ENCODE measurements around the gene FGGY. TPM values are rescaled to one million over a fixed set of nuclear protein-coding genes. Genes with fewer than 3 reads are reported as not detected.

FGGY gene
- total RNA-seq, 4 donors from 2014 or later, result 24.9 to 35.9 (median 30.5) TPM

DNA sequence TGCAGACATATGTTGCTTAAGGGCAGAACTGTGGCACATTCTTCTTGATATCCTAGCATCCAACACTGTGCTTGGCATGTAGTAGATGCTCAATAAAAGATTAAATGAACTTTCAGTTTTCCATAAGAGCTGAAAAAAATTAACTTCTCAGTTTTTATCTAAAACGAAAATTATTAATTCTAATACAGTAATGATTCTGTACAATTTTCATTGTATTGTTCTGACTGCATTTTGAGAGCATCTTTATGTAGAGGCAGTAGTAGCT, 46.6 kb downstream of the FGGY start:
- intact Hi-C loops (cut with DNase I; ENCODE audit: low total_unique reads) (no loop called here), in situ Hi-C loops (cut with MboI; ENCODE audit: low sequenced_read_pairs in 4 of 4) (no loop called here)
- Histone ChIP-seq H3K36me3 (no peaks in the 10 kb centered on the region), H3K27ac (no peak overlapping the region), H3K4me3 (no peak overlapping the region), H3K9me3 (no peaks in the 10 kb centered on the region), H3K27me3 (no peaks in the 10 kb centered on the region), H3K4me1 (no peaks in the 10 kb centered on the region)
- ATAC-seq (no peak), DNase-seq (no peak)
- TF ChIP-seq POLR2A (IDR thresholded peaks at IDR 0.05), result no peak

DNA sequence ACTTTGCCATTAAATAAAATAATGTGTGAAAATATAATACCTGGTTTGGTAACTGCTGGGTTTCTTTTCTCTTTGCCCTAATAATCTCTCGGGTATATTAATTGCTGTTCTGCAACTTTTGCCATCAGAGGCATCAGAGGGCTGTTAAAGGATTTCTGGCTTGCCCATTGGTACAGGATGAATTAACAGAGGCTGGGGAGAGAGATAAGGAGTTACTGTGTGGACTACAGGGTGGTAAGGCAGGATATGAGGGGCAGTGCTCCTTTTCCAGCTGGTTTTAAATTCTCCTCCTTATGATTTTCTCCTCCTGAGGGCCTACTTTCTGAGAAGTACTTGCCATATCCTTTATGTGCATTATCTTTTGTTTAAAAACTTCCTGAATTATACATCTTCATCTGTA, 48.3 kb downstream of the FGGY start:
- H3K9me3 ChIP-seq, result no peaks in the 10 kb centered on the region
- in situ Hi-C loops (cut with MboI; ENCODE audit: low sequenced_read_pairs in 4 of 4), result no loop called here
- intact Hi-C loops (cut with DNase I; ENCODE audit: low total_unique reads), result no loop called here
- H3K27me3 ChIP-seq, result no peaks in the 10 kb centered on the region
- no peaks in the 10 kb centered on the region for H3K4me1 ChIP-seq
- H3K27ac ChIP-seq, result no peak overlapping the region
- ATAC-seq (no peak), DNase-seq (no peak)
- no peak overlapping the region for H3K4me3 ChIP-seq
- H3K36me3 ChIP-seq, result no peaks in the 10 kb centered on the region
- no peak for TF ChIP-seq POLR2A (IDR thresholded peaks at IDR 0.05)
- TF ChIP-seq, protein P1, sequence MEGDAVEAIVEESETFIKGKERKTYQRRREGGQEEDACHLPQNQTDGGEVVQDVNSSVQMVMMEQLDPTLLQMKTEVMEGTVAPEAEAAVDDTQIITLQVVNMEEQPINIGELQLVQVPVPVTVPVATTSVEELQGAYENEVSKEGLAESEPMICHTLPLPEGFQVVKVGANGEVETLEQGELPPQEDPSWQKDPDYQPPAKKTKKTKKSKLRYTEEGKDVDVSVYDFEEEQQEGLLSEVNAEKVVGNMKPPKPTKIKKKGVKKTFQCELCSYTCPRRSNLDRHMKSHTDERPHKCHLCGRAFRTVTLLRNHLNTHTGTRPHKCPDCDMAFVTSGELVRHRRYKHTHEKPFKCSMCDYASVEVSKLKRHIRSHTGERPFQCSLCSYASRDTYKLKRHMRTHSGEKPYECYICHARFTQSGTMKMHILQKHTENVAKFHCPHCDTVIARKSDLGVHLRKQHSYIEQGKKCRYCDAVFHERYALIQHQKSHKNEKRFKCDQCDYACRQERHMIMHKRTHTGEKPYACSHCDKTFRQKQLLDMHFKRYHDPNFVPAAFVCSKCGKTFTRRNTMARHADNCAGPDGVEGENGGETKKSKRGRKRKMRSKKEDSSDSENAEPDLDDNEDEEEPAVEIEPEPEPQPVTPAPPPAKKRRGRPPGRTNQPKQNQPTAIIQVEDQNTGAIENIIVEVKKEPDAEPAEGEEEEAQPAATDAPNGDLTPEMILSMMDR (IDR thresholded peaks at IDR 0.05 in 4 of 5, conservative IDR thresholded peaks at IDR 0.05 in 1 of 5), result no peak

DNA sequence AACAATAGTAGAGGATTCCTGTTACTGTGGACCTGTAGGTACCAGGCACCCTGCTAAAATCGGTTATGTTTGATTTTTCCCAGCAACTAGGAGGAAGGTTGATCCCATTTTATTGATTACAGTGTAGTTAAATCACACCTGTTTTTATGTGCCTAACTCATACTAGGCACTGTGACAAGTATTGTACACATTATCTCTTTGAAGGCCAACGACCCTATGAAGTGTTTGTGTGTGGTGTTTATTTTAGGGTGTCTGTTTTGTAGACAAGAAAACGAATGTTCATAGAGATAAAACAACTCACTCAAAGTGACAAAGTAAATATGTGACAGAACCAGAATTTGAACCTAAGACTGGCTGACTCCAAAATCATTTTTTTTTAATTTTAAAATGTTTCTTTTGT, 49.5 kb downstream of the FGGY start:
- ATAC-seq (no peak), DNase-seq (no peak)
- Histone ChIP-seq H3K27ac (no peak overlapping the region), H3K36me3 (no peaks in the 10 kb centered on the region), H3K27me3 (no peaks in the 10 kb centered on the region), H3K9me3 (no peaks in the 10 kb centered on the region), H3K4me3 (no peak overlapping the region), H3K4me1 (no peaks in the 10 kb centered on the region)
- intact Hi-C loops (cut with DNase I; ENCODE audit: low total_unique reads) (no loop called here), in situ Hi-C loops (cut with MboI; ENCODE audit: low sequenced_read_pairs in 4 of 4) (no loop called here)
- TF ChIP-seq POLR2A (IDR thresholded peaks at IDR 0.05), result no peak
- TF ChIP-seq, protein P1 (IDR thresholded peaks at IDR 0.05 in 4 of 5, conservative IDR thresholded peaks at IDR 0.05 in 1 of 5), result no peak

DNA sequence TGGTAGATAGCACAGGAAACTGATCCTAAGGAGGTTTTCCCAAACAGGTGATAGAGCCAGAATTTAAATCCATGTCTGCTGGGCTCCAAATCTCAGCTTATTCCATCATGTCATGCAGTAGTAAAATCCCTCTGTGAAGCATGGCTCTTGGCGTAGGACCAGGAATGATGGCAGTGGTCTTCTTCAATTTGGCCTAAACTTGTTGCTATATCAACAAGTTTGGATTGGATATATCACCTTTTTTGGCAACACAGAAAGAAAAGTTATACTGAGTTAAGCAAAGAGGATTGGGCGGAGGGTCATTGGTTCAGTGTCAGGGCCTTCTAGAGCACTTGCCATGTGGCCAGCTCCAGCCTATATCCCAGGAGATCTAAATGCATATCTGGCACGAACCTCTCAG, 52.2 kb downstream of the FGGY start:
- Histone ChIP-seq H3K27ac (no peak overlapping the region), H3K9me3 (no peaks in the 10 kb centered on the region), H3K36me3 (no peaks in the 10 kb centered on the region), H3K4me1 (no peaks in the 10 kb centered on the region), H3K4me3 (no peak overlapping the region), H3K27me3 (no peaks in the 10 kb centered on the region)
- intact Hi-C loops (cut with DNase I; ENCODE audit: low total_unique reads) (no loop called here), in situ Hi-C loops (cut with MboI; ENCODE audit: low sequenced_read_pairs in 4 of 4) (no loop called here)
- no peak for DNase-seq
- no peak for ATAC-seq
- TF ChIP-seq POLR2A (IDR thresholded peaks at IDR 0.05), result no peak
- TF ChIP-seq, protein P1 (IDR thresholded peaks at IDR 0.05 in 4 of 5, conservative IDR thresholded peaks at IDR 0.05 in 1 of 5), result no peak

DNA sequence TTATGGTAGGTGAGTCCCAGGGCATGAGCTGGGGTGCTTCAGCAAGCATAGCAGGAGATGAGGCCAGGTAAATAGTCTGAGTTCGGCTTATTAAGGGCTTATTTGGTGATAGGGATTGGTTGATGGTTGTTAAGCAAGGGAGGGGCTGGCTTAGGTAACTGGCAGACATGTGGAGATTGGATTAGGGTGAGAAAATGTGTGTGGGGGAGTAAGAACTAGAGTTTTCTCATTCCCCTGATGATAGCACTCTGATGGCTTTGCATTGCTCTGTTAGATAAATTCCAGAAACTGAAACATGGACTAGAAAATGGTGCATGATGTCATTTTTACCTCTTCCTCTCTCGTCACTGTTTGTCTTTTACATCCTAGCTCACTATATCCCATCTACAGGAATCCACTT, 53.6 kb downstream of the FGGY start:
- DNase-seq, result no peak
- intact Hi-C loops (cut with DNase I; ENCODE audit: low total_unique reads) (no loop called here), in situ Hi-C loops (cut with MboI; ENCODE audit: low sequenced_read_pairs in 4 of 4) (no loop called here)
- Histone ChIP-seq H3K4me3 (no peak overlapping the region), H3K9me3 (no peaks in the 10 kb centered on the region), H3K36me3 (no peaks in the 10 kb centered on the region), H3K27ac (no peak overlapping the region), H3K27me3 (no peaks in the 10 kb centered on the region), H3K4me1 (peaks cover 0 to 12% of the 10 kb centered on the region in 2 donors)
- TF ChIP-seq, protein P1 (IDR thresholded peaks at IDR 0.05 in 4 of 5, conservative IDR thresholded peaks at IDR 0.05 in 1 of 5), result no peak
- TF ChIP-seq POLR2A (IDR thresholded peaks at IDR 0.05), result no peak
- ATAC-seq, result no peak
